PC-9 (cell line): ENCODE measurements around the gene SGPP1. TPM values are rescaled to one million over a fixed set of nuclear protein-coding genes. Genes with fewer than 3 reads are reported as not detected.

Experiments
- BruUV-seq: library from RNA; stranded (reverse); fragments of 400-500 nt; replicated peaks from 2 replicates; lab custom pipeline; 2021; lab: Mats Ljungman, UMichigan
- CTCF ChIA-PET: fragments of 300-600 bp; sonication (Branson Sonifier 250); formaldehyde crosslinking; loops from one replicate; lab custom pipeline; 2022; ENCODE audit warnings: antibody characterized with exemption; lab: Charles Lee
- POLR2A ChIA-PET: fragments of 300-600 bp; sonication (Branson Sonifier 250); formaldehyde crosslinking; loops from one replicate; lab custom pipeline; 2022; ENCODE audit warnings: antibody characterized with exemption; ENCODE audit not compliant: unreplicated experiment; lab: Charles Lee
- DNase-seq, 2 experiments: peaks; one replicate each; pipeline versions ENCODE4 v3.0.0 to v3.0.0-alpha.2; 2015 to 2022; ENCODE audit warnings: mixed read lengths in 1 of 2
- H2AFZ ChIP-seq: fragments of 200-600 bp; sonication (generic); 2 replicates; pipeline ENCODE4 v1.8.1; 2017; ENCODE audit warnings: antibody characterized with exemption
- H3F3A ChIP-seq: fragments of 200-600 bp; sonication (generic); 2 replicates; pipeline ENCODE4 v1.8.1; 2017; ENCODE audit warnings: antibody characterized with exemption, mild to moderate bottlenecking, low read depth; ENCODE audit not compliant: insufficient read depth
- H3K27ac ChIP-seq: fragments of 200-600 bp; sonication (generic); 2 replicates; pipeline ENCODE4 v1.6.1; 2016; ENCODE audit warnings: mixed run types
- H3K27me3 ChIP-seq: fragments of 200-600 bp; sonication (generic); 2 replicates; pipeline ENCODE4 v1.6.1; 2016; ENCODE audit warnings: low read depth, mixed run types; ENCODE audit not compliant: insufficient read depth
- H3K36me3 ChIP-seq: fragments of 200-600 bp; sonication (generic); 2 replicates; pipeline ENCODE4 v1.6.1; 2016; ENCODE audit warnings: low read depth, mixed run types
- H3K4me1 ChIP-seq: fragments of 200-600 bp; sonication (generic); replicated peaks from 2 replicates; pipeline ENCODE4 v1.6.1; 2016; ENCODE audit warnings: mixed run types; ENCODE audit not compliant: insufficient read depth
- H3K4me2 ChIP-seq: fragments of 200-600 bp; sonication (generic); 2 replicates; pipeline ENCODE4 v1.6.1; 2017; ENCODE audit warnings: mixed run types
- H3K4me3 ChIP-seq: fragments of 200-600 bp; sonication (generic); 2 replicates; pipeline ENCODE4 v1.6.1; 2016; ENCODE audit warnings: mixed run types
- H3K79me2 ChIP-seq: fragments of 200-600 bp; sonication (generic); 2 replicates; pipeline ENCODE4 v1.6.1; 2017; ENCODE audit warnings: low read depth, mixed run types
- H3K9me2 ChIP-seq: fragments of 200-600 bp; sonication (generic); 2 replicates; pipeline ENCODE4 v1.8.1; 2017; ENCODE audit warnings: mild to moderate bottlenecking; ENCODE audit not compliant: insufficient read depth
- H3K9me3 ChIP-seq: fragments of 200-600 bp; sonication (generic); 2 replicates; pipeline ENCODE4 v1.8.1; 2016; ENCODE audit warnings: low read depth; ENCODE audit not compliant: insufficient read depth
- H4K20me1 ChIP-seq: fragments of 200-600 bp; sonication (generic); 2 replicates; pipeline ENCODE4 v1.8.1; 2017; ENCODE audit not compliant: insufficient read depth
- CTCF ChIP-seq: fragments of 200-600 bp; sonication (generic); conservative IDR thresholded peaks from 2 replicates; pipeline ENCODE4 v1.6.1; 2017; ENCODE audit warnings: mixed run types, antibody characterized with exemption, mild to moderate bottlenecking, moderate library complexity
- EZH2 ChIP-seq: fragments of 200-600 bp; sonication (generic); IDR thresholded peaks from 2 replicates; pipeline ENCODE4 v1.8.0; 2017; ENCODE audit warnings: antibody characterized with exemption, low read depth
- intact Hi-C: fragments of 100-400 bp; cut with micrococcal nuclease; formaldehyde crosslinking; loops from one replicate; pipeline ENCODE4 v1.10.0; 2022; ENCODE audit not compliant: unreplicated experiment
- total RNA-seq: library from RNA; stranded (reverse); gene quantifications from 2 replicates; pipeline ENCODE4 v1.2.3, GENCODE V29; 2021

The SGPP1 gene
- total RNA-seq, 1 experiment from 2014 or later: 26.7 TPM

DNA sequence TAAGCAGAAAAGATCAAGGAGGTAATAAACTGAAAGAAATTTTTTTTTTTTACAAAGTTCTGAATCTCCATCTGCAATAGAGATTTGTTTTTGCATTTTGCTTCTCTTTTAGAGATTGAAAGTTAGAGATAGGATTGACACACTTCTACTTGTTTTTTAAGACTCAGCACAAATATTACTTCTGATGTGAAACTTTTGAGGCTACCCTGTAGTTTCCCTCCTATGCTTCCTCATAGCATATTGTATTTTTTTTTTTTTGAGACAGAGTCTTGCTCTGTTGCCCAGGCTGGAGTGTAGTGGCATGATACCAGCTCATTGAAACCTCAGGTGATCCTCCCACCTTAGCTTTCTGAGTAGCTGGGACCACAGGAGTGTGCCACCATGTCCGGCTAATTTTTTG lies 32.1 kb upstream of the SGPP1 start:
- ChIA-PET CTCF (no interaction called here), POLR2A (no interaction called here)
- no TSS peak for BruUV-seq

DNA sequence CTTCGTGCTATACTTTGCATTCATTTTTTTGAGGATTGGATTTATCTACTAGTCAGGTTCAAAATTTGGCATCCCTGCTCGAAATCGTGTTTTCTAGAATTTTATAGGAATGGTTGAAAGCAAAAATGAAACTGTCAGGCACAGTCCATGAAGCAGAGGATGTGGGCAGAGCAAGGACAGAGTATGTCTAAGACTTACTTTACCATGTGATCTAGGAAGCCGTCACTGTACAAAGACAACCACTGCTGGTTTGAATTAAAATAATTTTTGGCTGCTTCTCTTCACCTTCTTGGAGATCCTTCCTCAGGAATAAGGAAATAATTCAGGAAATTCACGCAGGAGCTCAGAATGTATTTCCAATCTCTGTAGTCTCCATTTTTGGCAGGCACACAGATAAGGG lies 31.6 kb upstream of the SGPP1 start:
- no TSS peak for BruUV-seq
- ChIA-PET POLR2A (no interaction called here), CTCF (no interaction called here)
- no peaks in the 10 kb centered on the region for H3K36me3 ChIP-seq
- H2AFZ ChIP-seq: no peak overlapping the region
- no peaks in the 10 kb centered on the region for H3K79me2 ChIP-seq
- no peak overlapping the region for H3K4me3 ChIP-seq
- H3K4me1 ChIP-seq: no peaks in the 10 kb centered on the region; the same call in 1 of the 2 replicates
- no peak for DNase-seq
- H3K9me3 ChIP-seq: no peaks in the 10 kb centered on the region
- no peak overlapping the region for H3K4me2 ChIP-seq
- H4K20me1 ChIP-seq: no peaks in the 10 kb centered on the region
- H3K9me2 ChIP-seq: no peaks in the 10 kb centered on the region
- no peaks in the 10 kb centered on the region for H3K27me3 ChIP-seq
- H3K27ac ChIP-seq: no peak overlapping the region
- H3F3A ChIP-seq: no peaks in the 10 kb centered on the region
- intact Hi-C loops: no loop called here
- TF ChIP-seq CTCF: no peak
- no peak for TF ChIP-seq EZH2

More for the DNA sequence above, 32.1 kb upstream of the SGPP1 start:
- Histone ChIP-seq H2AFZ (no peak overlapping the region), H4K20me1 (no peaks in the 10 kb centered on the region), H3K79me2 (no peaks in the 10 kb centered on the region), H3K9me3 (no peaks in the 10 kb centered on the region), H3K36me3 (no peaks in the 10 kb centered on the region), H3K27ac (no peak overlapping the region), H3K9me2 (no peaks in the 10 kb centered on the region), H3F3A (no peaks in the 10 kb centered on the region), H3K4me3 (no peak overlapping the region), H3K27me3 (no peaks in the 10 kb centered on the region), H3K4me1 (no peaks in the 10 kb centered on the region; the same call in 1 of the 2 replicates), H3K4me2 (no peak overlapping the region)
- DNase-seq: no peak
- TF ChIP-seq CTCF: no peak
- no peak for TF ChIP-seq EZH2
- intact Hi-C loops: no loop called here

DNA sequence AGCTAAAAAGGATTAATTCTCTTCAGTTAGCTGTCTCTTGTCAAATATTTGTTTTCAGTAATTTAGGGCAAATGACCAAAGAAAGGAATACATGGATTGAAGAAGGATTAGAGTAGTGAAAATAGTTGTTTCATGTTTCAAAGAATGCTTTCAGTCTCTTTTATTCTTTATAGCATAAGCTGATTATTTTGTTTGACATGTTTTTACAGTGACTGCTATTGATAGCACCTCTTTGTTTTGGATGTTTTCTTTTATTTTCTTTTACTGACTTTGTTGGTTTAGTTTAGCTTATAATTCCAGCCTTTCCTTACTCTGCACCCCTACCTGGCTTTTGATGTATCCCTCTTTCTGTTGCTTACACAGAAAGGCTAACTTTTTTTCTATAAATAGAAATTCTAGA lies 29.3 kb upstream of the SGPP1 start:
- no peaks in the 10 kb centered on the region for H3K27me3 ChIP-seq
- H2AFZ ChIP-seq: no peak overlapping the region
- H3K9me3 ChIP-seq: no peaks in the 10 kb centered on the region
- intact Hi-C loops: no loop called here
- BruUV-seq: no TSS peak
- ChIA-PET POLR2A (interaction anchor here (0.7 kb wide), 2 partner anchors 93 to 214 kb away, joined by 5 to 6 read pairs; no protein-coding TSS in a partner anchor), CTCF (no interaction called here)
- no peak for TF ChIP-seq EZH2
- no peak for TF ChIP-seq CTCF
- H3K9me2 ChIP-seq: no peaks in the 10 kb centered on the region
- no peak overlapping the region for H3K4me3 ChIP-seq
- peaks cover 14% of the 10 kb centered on the region for H3F3A ChIP-seq
- no peak overlapping the region for H3K27ac ChIP-seq
- H3K4me2 ChIP-seq: no peak overlapping the region
- H3K36me3 ChIP-seq: no peaks in the 10 kb centered on the region
- peaks cover 16% of the 10 kb centered on the region for H3K4me1 ChIP-seq
- H4K20me1 ChIP-seq: no peaks in the 10 kb centered on the region
- no peaks in the 10 kb centered on the region for H3K79me2 ChIP-seq
- DNase-seq: no peak
